Measurements from ENCODE around the gene USH2A.

USH2A gene

DNA sequence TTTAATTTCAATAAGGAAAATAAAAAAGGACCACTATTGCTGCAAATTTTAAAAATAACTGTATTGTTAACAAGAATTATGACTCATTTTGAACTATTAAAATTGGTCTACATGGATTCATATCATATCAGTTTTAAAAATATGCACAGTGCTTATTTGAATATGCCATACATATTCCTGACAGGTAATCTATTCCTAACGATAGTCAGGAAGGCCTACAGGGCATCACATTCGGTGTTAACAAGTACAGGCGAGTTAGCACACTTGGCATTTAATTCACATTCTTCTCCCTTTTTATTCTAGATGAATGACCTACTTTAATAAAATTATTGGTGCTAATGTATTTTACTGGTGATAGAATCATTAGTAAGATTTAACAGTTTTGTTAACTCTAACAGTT lies 174.6 kb downstream of the USH2A start:
- TF ChIP-seq, protein P1, sequence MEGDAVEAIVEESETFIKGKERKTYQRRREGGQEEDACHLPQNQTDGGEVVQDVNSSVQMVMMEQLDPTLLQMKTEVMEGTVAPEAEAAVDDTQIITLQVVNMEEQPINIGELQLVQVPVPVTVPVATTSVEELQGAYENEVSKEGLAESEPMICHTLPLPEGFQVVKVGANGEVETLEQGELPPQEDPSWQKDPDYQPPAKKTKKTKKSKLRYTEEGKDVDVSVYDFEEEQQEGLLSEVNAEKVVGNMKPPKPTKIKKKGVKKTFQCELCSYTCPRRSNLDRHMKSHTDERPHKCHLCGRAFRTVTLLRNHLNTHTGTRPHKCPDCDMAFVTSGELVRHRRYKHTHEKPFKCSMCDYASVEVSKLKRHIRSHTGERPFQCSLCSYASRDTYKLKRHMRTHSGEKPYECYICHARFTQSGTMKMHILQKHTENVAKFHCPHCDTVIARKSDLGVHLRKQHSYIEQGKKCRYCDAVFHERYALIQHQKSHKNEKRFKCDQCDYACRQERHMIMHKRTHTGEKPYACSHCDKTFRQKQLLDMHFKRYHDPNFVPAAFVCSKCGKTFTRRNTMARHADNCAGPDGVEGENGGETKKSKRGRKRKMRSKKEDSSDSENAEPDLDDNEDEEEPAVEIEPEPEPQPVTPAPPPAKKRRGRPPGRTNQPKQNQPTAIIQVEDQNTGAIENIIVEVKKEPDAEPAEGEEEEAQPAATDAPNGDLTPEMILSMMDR (IDR thresholded peaks at IDR 0.05; ENCODE audit: insufficient read depth, low read length, poor library complexity, severe bottlenecking), result no peak
- no peaks in the 10 kb centered on the region for H3K36me3 ChIP-seq (ENCODE audit: control insufficient read depth, insufficient read depth, low read length)
- no peak for DNase-seq (ENCODE audit: extremely low read depth, insufficient read length)

DNA sequence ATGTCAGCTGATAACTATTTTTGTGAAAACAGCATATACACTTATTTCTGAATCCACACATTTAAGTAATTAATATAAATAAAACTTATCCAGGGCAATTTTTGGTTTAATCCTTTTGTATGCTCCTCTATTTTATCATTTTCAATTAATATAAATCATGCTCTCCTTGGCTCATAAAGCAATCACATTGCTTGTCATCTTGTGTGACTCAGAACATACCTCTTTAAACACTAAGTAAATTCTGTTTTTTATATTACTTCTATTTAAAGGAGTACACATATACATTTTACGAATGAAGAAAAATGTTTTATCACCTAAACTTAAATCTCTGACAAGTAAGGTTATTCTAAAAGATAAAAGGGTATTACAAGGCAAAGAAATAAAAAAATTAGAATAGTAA lies 175.3 kb downstream of the USH2A start:
- H3K36me3 ChIP-seq (ENCODE audit: control insufficient read depth, insufficient read depth, low read length), result no peaks in the 10 kb centered on the region
- no peaks in the 10 kb centered on the region for H3K27me3 ChIP-seq (replicated peaks; ENCODE audit: control insufficient read depth, insufficient read depth, low read length)
- H3K4me3 ChIP-seq (replicated peaks; ENCODE audit: low read depth, low read length), result no peak overlapping the region
- TF ChIP-seq, protein P1 (IDR thresholded peaks at IDR 0.05; ENCODE audit: insufficient read depth, low read length, poor library complexity, severe bottlenecking), result no peak
- no peak for DNase-seq (ENCODE audit: extremely low read depth, insufficient read length)

More for the DNA sequence above, 174.6 kb downstream of the USH2A start:
- no peak overlapping the region for H3K4me3 ChIP-seq (replicated peaks; ENCODE audit: low read depth, low read length)
- no peaks in the 10 kb centered on the region for H3K27me3 ChIP-seq (replicated peaks; ENCODE audit: control insufficient read depth, insufficient read depth, low read length)

DNA sequence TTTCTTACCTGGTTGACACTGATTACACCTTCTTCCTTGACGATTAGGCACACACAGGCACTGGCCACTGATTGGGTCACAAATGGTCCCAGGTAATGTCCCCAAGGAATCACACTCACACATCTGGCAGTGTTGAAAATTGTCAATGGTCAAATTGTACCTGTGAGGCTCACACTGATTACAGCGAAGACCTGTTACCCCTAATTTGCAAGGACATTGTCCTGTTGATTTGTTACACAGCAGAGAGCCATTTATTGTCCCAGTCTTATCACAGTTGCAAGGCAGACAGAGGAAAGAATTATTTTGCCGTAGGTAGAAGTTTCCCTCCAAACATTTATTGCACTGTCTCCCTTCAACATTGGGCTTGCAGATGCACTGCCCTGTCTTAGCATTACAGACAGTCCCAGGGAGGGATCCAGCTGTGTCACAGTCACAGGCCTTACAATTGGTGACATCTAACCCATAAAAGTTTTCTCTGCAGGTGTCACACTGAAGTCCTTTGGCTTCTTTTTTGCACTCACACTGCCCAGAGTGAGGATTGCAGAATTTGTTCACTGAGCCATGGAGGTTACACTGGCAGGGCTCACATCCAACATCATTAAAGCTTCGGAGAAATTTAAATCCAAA lies 176.6 kb downstream of the USH2A start:
- no peak for DNase-seq (ENCODE audit: extremely low read depth, insufficient read length)
- TF ChIP-seq, protein P1 (IDR thresholded peaks at IDR 0.05; ENCODE audit: insufficient read depth, low read length, poor library complexity, severe bottlenecking), result no peak
- no peaks in the 10 kb centered on the region for H3K27me3 ChIP-seq (replicated peaks; ENCODE audit: control insufficient read depth, insufficient read depth, low read length)
- H3K36me3 ChIP-seq (ENCODE audit: control insufficient read depth, insufficient read depth, low read length), result no peaks in the 10 kb centered on the region
- H3K4me3 ChIP-seq (replicated peaks; ENCODE audit: low read depth, low read length), result no peak overlapping the region

DNA sequence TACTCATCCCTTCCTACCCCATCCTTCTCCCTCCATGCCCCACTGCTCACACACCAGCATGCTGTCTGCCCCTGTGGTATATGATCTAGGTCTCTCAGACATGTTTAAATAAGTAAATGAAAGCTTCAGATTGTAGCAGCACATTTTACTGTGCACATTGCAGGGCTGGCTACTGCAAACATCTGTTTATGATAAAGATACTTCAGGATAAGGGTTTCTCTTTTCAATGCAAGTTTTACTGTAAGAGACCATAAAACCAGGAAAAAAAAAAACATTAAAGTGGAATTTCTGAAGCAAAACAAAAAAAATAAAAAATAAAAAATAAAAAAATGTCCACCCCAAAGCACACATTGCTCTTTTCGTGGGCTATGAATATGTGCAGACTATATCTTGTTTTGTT lies 184.4 kb downstream of the USH2A start:
- no peak for DNase-seq (ENCODE audit: extremely low read depth, insufficient read length)
- Histone ChIP-seq H3K4me3 (replicated peaks; ENCODE audit: low read depth, low read length) (no peak overlapping the region), H3K36me3 (ENCODE audit: control insufficient read depth, insufficient read depth, low read length) (no peaks in the 10 kb centered on the region), H3K27me3 (replicated peaks; ENCODE audit: control insufficient read depth, insufficient read depth, low read length) (no peaks in the 10 kb centered on the region)
- TF ChIP-seq, protein P1 (IDR thresholded peaks at IDR 0.05; ENCODE audit: insufficient read depth, low read length, poor library complexity, severe bottlenecking), result no peak

DNA sequence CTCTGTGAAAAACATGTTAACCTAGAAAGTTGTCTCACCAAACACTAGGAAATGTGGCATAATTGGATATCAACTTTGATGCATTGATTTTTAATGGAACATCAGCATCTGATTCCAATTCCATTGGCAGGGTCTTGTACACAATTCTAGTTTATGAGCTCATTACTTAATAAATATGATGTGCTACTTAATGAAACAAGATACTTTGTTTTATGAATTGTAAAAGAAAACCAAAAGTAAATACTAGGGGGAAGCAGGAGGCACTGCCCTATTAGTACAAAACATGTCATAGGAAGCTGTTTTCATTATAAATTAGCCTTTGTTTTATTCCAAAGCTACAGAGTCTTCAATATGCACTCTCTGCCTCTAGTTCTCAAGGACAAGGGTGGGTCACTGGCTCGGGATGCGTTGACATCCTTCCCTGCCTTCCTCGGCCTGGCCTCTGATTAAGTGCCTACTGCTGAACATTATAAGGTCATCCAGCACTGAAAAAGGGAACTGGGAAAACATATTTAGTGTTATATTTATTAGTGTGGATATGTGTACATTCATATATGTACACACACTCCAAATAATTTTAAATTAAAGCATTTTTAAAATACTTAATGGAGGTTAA lies 185.2 kb downstream of the USH2A start:
- TF ChIP-seq, protein P1 (IDR thresholded peaks at IDR 0.05; ENCODE audit: insufficient read depth, low read length, poor library complexity, severe bottlenecking), result no peak
- no peak overlapping the region for H3K4me3 ChIP-seq (replicated peaks; ENCODE audit: low read depth, low read length)
- no peak for DNase-seq (ENCODE audit: extremely low read depth, insufficient read length)
- no peaks in the 10 kb centered on the region for H3K36me3 ChIP-seq (ENCODE audit: control insufficient read depth, insufficient read depth, low read length)
- H3K27me3 ChIP-seq (replicated peaks; ENCODE audit: control insufficient read depth, insufficient read depth, low read length), result no peaks in the 10 kb centered on the region
